ENCODE measurements around the gene ETNK2.

Gene ETNK2

DNA sequence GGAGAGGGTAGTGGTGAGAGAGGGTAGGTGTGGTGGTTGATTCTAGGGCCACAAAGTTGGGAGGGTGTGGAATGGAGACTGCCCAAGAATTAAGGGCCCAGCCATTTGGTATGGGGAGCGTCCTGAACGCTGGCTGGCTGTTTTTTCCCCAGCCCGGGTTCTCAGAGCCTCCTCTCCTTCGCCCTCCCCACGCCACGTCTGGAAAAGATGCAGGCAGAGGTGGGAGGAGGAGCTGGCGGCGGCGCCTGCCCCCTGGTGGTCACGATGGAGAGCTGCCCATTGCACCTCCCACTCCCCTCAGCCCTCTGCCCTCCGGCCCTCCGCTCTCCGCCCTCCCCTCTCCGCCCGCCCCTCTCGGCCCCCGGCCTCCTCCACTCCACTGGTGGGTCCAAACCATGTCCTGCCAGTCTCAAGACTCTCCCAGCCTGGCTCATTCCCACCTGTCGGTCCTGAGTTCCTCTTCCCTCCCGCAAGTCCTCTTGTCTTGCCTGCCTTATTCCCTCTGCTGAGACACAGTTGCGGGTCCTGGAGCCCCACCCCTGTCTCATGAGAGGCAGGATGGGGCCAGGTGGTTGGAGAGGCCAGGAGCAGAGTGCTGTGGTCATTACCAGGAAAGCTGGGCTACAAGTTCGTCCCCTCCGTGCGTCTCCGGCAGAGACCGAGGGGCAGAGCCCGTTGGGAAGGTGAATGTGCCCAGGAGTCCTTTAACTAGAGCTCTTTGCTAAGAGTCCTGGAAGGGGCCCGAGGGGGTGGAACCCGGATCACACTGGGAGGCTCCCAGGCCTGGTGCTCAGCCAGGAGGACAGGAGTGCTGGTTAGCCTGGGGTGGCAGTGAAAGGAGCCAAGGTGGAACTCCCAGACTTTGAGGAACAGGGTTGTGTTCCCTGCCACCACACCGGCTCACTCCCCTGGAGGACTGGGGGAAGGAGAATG, 22.6 kb downstream of the ETNK2 start:
- peak; percentile 48 to 94 (median 68) for DNase-seq
- intact Hi-C loops (cut with DNase I): loop anchor here (1.0 to 5.0 kb wide), 3 partner anchors 57 to 258 kb away; partner anchors contain the start of gene SOX13

DNA sequence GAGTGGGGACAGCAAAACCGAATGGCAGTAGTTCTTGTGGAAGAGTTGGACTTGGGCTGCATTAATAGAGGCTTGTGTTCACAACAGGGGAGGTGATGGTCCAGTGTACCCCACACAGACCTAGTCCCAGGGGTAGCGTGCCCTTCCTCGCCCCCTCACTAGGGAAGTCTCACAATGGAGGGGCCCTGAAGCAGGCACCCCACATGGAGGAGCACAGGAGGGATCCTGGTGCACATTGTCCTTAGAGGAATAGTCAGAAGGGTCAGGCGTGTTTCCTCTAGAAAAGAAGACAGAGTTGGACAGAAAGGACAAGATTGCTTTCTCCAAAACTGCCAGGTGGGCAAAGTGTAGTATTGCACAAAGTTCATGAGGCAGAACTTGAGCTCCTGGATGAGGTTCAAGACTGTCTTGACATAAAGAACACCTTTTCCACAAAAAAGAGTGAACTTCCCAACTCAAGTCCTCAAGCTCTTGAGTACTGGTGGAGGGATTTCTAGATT, 23.3 kb downstream of the ETNK2 start:
- DNase-seq: peak in 1 of 10 donors; percentile 2
- intact Hi-C loops (cut with DNase I): loop anchor here (5.0 kb wide), 2 partner anchors 56 to 131 kb away; partner anchors contain the start of gene SOX13

DNA sequence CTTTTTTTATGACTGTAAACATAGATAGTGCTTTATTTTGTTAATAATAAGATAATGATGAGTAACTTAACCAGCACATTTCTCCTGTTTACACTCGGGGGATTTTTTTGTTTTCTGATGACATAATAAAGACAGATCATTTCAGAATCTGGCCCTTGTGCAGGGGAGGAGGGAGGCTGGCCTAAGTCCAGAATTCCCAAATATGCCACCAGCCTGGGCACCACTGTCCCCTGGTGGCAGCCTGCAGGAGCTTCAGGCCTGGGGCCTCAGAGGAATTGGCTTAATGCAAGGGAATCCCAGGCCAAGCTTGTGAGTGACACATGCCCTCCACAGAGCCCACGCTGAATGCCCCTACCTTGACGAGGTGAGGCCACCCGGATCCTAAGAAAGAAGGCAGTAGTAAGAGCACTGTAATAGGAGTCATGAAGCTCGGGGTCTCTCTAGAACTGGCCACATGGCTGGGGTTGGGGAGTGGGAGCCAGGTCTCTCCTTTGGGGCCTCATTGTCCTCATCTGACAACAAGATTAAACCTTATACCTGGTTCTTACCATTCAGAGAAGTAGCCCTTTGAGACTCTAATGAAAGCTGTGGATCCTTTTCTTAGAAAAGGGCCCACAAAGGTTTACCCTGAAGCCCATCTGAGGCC, 24.1 kb downstream of the ETNK2 start:
- DNase-seq: peak; percentile 36 to 93 (median 62)
- intact Hi-C loops (cut with DNase I): loop anchor here (1.0 to 5.0 kb wide), 3 partner anchors 55 to 266 kb away; partner anchors contain the start of genes SNRPE and SOX13

DNA sequence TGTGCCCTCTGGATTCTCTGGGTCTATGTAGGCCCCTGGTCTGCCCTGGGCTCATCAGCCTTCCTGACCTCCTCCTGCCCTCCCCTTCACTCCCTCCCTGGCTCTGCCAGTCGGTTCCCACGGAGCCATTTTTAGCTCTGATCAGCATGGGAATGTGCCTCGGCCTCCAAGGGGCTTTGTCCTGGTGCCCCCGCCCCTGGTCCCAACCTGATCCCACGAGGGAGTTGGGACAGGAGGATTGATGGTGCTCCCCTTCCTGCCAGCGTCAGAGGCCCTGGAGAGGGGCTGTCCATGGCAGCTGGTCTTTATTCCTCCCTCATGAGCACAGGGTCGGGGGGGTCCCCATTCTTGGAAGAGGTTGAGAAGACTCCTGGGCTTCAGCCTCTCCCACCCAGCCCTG, 24.9 kb downstream of the ETNK2 start:
- intact Hi-C loops (cut with DNase I): loop anchor here (1.0 to 5.0 kb wide), 3 partner anchors 55 to 266 kb away; partner anchors contain the start of genes SNRPE and SOX13
- DNase-seq: peak in 1 of 10 donors; percentile 58

DNA sequence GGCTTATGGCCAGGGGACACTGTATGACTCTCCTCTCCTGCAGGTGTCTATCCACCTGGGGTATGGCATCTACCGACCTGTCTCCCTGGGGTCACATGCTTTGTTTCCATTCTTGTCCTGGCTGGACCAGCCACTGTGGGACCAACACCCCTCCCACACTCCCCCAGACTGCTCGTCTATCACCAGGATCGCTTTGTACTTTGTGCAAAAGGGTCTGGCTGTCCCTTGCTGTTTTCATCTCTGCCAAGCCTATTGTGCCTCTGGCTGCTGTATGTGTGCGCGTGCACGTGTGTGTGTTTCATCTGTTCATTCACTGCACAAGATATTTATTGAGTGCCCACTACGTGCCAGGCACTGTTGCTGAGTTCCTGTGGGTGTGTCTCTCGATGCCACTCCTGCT, 25.5 kb downstream of the ETNK2 start:
- intact Hi-C loops (cut with DNase I): loop anchor here (5.0 kb wide), 2 partner anchors 54 to 129 kb away; partner anchors contain the start of gene SOX13
- peak in 2 of 10 donors; percentile 58 to 71 for DNase-seq

DNA sequence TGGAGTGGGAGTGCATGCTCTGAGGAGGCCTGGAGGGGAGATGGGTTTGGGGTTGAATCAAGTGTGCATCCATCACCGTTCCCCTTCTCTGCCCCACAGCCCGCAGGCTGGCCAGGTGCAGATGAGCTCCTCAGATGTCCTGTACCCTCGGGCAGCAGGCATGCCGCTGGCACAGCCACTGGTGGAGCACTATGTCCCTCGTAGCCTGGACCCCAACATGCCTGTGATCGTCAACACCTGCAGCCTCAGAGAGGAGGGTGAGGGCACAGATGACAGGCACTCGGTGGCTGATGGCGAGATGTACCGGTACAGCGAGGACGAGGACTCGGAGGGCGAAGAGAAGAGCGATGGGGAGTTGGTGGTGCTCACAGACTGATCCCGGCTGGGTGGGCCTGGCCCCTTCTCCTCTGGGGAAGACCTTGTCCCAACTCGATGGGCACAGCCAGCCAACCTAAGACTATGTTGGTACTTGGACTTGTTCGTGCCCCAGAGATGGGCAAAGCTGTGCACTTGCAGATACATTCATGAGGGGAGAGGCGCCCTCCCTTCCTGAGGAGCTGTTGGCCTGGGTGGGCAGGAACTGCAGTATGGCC, 26.0 kb downstream of the ETNK2 start:
- intact Hi-C loops (cut with DNase I): loop anchor here (5.0 kb wide), 2 partner anchors 54 to 129 kb away; partner anchors contain the start of gene SOX13
- DNase-seq: peak in 2 of 10 donors; percentile 37 to 76

DNA sequence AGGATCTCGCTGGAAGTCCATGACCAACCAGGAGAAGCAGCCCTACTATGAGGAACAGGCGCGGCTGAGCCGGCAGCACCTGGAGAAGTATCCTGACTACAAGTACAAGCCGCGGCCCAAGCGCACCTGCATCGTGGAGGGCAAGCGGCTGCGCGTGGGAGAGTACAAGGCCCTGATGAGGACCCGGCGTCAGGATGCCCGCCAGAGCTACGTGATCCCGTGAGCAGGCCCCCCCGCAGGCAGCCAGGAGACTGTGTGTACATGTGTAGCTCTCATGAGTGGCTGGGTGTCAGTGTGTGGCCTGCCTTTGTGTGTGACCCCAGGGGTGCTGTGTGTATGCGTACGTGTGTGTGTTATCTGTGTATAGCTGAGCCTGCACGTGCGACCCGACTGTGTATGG, 27.2 kb downstream of the ETNK2 start:
- peak in 1 of 10 donors; percentile 80 for DNase-seq
- intact Hi-C loops (cut with DNase I): loop anchor here (5.0 kb wide), 2 partner anchors 52 to 127 kb away; partner anchors contain the start of gene SOX13

DNA sequence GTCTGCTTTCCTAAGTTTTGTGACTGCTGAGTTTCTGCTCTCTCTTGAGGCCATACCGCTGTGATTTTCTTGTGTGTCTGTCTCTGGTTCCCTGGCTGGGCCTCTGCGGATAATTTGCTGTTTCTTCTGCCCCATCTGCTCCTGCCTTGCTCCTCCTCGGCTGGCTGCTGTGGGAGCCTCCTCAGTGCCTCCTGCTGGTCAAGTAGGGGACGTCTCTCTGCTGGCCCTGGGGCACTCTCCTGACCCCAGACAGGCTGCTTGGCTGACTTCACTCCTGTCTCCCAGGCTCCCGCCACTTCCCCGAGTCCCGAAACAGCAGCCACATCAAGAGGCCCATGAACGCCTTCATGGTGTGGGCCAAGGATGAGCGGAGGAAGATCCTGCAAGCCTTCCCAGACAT, 28.5 kb downstream of the ETNK2 start:
- no peak for DNase-seq
- intact Hi-C loops (cut with DNase I): no loop called here

DNA sequence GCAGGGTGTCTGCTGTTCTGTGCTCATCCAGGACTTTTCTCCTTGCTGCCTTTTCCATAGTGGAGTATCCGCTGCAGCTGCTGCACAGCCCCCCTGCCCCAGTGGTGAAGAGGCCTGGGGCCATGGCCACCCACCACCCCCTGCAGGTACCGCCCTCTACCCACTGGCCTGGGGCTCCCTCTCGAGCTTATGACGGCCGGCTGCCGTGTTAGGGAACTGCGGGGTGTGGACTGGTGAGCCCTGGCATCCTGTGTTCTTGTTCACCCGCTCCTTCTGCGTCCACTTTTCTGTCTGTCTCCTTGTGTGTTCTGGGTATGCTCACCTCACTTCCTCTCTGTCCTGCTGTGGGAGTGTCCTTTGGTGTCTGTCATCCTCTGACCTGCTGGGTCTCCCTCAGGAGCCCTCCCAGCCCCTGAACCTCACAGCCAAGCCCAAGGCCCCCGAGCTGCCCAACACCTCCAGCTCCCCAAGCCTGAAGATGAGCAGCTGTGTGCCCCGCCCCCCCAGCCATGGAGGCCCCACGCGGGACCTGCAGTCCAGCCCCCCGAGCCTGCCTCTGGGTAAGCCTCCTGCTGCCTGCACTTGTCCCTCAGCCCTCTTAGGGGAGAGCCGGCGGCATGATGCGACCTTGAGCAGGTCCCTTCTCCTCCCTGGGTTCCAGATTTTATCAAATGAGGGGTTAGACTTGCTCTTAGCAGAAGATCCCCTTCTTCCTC, 29.8 kb downstream of the ETNK2 start:
- peak in 2 of 10 donors; percentile 37 to 61 for DNase-seq
- intact Hi-C loops (cut with DNase I): no loop called here

DNA sequence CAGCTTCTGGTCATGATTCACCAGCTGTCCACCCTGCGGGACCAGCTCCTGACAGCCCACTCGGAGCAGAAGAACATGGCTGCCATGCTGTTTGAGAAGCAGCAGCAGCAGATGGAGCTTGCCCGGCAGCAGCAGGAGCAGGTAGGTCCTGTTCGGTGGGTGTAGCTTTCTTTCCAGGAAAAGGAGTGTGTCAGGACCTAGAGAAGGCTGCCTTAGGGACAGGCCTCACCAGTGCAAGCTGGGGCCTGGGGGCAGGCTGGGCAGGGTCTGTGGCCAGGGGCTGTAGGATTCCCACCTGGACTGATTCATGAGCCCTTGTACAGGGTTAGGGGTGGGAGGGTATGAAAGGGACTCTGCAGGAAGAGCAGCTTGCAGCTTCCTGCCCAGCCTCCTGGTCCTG, 35.3 kb downstream of the ETNK2 start:
- DNase-seq: peak in 2 of 10 donors; percentile 49 to 72
- intact Hi-C loops (cut with DNase I): no loop called here

DNA sequence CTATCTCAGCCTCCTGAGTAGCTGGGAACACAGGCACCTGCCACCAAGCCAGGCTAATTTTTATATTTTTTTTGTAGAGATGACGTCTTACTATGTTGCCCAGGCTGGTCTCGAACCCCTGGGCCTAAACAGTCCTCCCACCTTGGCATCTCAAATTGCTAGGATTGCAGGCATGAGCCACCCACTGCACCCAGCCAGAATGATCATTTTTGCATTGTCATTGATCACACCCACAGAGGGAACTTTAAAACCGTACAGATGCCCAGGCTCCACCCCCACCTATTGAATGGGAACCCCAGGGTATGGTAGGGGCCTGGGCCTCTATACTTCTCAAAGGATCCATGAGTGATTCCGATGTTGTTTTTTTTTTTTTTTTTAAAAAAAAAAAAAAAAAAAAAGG, 36.7 kb downstream of the ETNK2 start:
- peak in 3 of 10 donors; percentile 3 to 16 (median 14) for DNase-seq
- intact Hi-C loops (cut with DNase I): no loop called here

DNA sequence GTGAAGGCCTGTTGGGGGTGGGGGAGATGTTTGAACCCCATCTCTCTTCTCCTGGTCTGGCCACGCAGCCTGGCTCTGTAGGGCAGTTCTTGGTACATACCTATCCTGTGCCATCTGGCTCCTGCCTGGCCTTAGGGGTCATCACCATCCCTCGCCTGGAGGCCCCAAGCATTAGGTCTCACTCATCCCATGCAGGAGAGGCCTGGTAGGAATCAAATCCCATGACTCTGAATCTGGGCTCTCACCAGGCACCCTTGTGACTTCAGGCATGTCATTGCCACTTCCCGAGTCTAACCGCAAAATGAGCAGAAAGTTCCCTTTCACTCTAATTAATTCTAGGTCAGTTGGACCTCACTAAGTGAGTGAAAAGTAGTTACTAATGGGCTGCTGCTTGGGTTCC, 37.2 kb downstream of the ETNK2 start:
- DNase-seq: peak in 3 of 10 donors; percentile 53 to 62 (median 54)
- intact Hi-C loops (cut with DNase I): no loop called here

DNA sequence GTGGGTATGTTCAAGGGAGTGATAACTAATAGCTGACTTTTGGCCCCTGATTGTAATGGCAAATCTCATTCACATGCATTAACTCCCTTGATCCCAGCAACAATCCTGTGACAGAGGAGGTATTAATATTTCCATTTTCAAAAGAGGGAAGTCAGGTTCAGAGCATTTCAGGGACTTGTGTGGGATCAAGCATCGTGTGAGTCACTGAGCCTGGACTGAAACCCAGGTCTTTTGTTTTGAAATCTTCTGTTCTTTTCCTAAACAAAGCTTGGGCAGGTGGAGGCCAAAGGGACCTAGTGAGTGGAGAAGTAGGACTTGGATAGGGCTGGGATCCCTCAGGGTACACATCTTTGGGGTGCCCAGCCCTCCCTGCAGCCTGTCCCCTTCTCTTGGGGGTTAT, 37.9 kb downstream of the ETNK2 start:
- peak in 1 of 10 donors; percentile 29 for DNase-seq
- intact Hi-C loops (cut with DNase I): no loop called here

DNA sequence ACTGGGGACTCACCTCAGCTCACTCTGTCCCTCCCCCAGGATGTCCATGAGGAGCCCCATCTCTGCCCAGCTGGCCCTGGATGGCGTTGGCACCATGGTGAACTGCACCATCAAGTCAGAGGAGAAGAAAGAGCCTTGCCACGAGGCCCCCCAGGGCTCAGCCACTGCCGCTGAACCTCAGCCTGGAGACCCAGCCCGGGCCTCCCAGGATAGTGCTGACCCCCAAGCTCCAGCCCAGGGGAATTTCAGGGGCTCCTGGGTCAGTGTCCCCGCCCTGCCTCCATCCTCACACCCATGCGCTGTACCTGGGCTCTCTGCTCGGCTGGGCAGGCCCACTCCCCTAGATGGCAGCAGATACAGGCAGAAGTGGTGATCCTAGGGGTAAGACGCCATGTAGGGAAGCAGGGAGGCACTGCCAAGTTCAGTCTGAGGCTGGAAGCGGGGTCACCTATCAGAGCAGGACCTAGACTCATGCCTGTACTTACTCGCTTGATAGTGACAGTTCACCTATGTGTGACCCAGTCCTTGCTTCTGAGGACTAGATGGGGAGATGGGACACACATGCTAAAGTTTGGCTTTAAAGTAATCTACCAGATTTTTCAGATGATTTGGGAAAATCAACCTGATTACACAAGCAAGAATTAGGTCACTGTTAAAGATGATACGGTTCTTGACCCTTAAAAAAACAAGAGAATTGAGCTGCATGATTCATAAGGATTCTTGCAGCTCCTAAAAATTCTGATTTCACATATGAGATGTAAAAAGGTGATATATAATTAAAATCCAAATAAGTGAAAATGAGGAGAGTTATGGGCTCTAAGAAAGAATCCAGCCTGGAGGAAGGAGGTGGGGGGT, 38.7 kb downstream of the ETNK2 start:
- peak in 1 of 10 donors; percentile 59 for DNase-seq
- intact Hi-C loops (cut with DNase I): no loop called here

DNA sequence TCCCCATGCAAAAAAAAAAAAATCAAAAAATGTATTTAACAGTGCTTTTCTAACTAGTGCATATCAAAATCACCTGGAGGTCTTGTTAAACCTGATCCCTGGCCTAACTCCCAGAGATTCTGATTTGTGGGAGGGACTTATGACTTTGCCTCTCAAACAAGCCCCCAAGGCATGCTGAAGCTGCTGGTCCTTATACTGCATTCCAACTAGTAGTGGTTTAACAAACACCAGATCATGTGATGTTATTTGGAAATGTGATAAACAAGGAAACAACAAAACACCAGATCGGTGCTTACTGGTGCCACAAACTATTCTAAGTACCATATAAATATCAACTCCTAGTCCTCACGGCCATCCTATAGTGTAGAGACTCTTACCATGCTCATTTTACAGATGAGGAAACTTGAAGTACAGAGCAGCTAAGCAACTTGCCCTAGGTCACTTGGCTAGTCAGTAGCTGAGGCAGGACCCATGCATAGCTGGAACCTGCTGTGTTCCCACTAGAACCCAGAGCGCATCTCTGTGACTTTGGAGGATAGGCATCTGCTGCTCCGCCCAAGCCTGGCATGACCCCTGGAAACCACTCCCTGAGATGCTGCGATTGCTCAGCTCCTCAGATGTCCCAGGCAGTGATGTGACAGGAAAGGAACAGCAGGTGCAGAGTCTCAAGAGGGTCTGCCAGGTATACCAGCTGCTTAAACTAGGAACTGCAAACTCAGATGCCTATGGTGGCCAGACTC, 40.8 kb downstream of the ETNK2 start:
- peak in 1 of 10 donors; percentile 14 for DNase-seq
- intact Hi-C loops (cut with DNase I): no loop called here

DNA sequence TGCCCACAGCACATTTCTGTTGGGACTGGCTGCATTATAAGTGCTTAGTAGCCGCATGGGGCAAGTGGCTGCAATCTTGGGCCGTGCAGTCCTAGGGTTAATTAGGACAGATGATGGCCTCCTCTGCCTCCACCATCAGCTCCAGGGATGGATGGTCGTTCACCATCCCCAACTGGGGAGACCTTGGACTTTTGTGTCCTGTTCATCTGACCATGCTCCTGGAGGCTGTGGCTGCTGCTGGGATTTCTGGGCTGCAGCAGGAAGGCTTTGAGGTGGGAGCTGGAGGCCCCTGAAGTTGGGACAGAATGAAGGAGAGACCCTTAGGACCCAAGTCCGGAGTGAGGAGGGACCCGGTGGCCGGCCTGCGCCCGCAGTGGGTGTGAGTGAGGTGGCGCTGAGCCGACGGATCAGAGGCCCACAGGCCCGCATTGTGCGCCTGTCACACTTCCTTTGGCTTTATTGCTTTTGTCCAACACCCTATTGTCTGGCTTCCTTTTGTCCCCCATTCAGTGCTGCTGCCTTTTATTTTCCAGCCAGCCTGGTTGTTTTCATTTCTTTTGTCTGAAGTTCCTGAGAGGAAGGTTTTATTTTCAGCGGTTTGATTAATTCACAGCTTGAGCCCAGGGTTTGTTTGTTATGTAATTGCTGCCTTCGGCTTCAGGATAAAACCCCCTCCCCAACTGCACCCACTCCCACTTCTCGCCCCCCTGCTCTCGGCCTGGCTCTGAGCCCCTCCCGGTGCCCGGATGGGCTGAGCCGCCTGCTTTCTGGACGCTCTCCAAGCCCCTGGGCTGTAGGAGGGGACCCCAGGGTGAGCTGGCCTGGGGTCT, 43.3 kb downstream of the ETNK2 start:
- DNase-seq: peak in 1 of 10 donors; percentile 79
- intact Hi-C loops (cut with DNase I): no loop called here

DNA sequence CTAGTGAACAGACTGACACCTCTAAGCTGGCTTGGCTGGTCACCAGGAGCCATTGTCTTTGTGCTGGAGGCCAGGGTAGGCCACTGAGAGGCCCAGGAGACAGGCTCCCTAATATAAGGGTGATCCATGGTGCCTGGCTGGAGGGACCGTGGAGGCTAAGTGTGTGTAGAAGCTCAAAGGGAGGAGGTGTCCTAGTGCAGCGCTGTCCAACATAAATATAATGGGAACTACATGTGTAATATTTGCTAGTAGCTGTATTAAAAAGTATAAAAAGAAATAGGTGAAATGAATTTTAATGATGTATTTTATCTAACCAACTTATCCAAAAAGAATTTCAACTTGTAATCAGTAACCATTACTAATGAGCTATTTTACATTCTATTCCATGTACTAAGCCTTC, 44.0 kb downstream of the ETNK2 start:
- DNase-seq: no peak
- intact Hi-C loops (cut with DNase I): no loop called here

All from posterior cingulate gyrus (tissue), 11 donors.